ENCODE data around the gene INO80D.

Gene INO80D

DNA sequence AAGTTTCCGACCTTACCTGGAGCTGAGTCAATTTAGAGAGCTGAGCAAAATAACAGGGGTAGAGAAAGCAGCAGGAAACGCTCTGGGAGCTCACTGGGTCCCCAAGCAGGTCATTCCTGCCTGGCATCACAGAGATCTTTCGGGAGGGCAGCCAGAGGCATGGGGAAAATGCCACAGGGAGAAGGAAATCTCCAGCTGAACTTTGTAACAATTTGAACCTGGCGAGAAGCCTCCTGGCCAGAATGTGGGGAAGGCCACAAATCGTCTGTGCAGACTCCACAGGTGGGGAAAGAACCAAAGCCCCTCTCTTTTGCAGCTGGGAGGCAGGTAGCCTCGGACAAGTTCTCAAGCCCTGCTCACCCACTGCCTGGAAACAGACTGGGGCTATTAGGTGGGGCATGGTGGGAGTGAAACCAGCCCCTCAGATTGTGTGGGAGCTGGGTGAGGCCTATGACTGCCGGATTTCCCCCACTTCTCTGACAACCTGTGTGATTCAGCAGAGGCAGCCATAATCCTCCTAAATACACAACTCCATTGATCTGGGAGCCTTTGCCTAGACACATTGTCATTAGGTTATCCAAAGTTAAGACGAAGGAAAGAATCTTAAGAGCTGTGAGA lies 53.9 kb downstream of the INO80D start:
- ChIA-PET POLR2A (no interaction called here), CTCF (interaction anchor here (1.3 kb wide), 1 partner anchor 10 kb away, joined by 4 read pairs; no protein-coding TSS in a partner anchor)
- H3K27ac ChIP-seq (ENCODE audit: extremely low read depth, low read depth, low read length): no peak overlapping the region
- H3K9me3 ChIP-seq (ENCODE audit: control insufficient read depth, insufficient read depth, low read depth, low read length): no peaks in the 10 kb centered on the region
- peaks cover 0 to 9% of the 10 kb centered on the region in 2 experiments; a peak in 2 of 3 replicates for H3K36me3 ChIP-seq (ENCODE audit: control insufficient read depth in 2 of 2, insufficient read depth in 1 of 2, low read length in 2 of 2)
- no peak overlapping the region for H3K4me3 ChIP-seq (ENCODE audit: low read depth, low read length)
- peaks cover 3% of the 10 kb centered on the region; the same call in 1 of the 2 replicates for H3K4me1 ChIP-seq (ENCODE audit: control insufficient read depth, insufficient read depth, low read length)
- TF ChIP-seq ZBTB48 (tag by site-specific recombination; IDR thresholded peaks at IDR 0.05) (no peak), ZNF792 (tag by site-specific recombination; IDR thresholded peaks at IDR 0.05) (no peak), BCL11A (tag by site-specific recombination; IDR thresholded peaks at IDR 0.05; ENCODE audit: low read depth) (no peak)
- TF ChIP-seq, protein P1, sequence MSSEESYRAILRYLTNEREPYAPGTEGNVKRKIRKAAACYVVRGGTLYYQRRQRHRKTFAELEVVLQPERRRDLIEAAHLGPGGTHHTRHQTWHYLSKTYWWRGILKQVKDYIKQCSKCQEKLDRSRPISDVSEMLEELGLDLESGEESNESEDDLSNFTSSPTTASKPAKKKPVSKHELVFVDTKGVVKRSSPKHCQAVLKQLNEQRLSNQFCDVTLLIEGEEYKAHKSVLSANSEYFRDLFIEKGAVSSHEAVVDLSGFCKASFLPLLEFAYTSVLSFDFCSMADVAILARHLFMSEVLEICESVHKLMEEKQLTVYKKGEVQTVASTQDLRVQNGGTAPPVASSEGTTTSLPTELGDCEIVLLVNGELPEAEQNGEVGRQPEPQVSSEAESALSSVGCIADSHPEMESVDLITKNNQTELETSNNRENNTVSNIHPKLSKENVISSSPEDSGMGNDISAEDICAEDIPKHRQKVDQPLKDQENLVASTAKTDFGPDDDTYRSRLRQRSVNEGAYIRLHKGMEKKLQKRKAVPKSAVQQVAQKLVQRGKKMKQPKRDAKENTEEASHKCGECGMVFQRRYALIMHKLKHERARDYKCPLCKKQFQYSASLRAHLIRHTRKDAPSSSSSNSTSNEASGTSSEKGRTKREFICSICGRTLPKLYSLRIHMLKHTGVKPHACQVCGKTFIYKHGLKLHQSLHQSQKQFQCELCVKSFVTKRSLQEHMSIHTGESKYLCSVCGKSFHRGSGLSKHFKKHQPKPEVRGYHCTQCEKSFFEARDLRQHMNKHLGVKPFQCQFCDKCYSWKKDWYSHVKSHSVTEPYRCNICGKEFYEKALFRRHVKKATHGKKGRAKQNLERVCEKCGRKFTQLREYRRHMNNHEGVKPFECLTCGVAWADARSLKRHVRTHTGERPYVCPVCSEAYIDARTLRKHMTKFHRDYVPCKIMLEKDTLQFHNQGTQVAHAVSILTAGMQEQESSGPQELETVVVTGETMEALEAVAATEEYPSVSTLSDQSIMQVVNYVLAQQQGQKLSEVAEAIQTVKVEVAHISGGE (tag by site-specific recombination; conservative IDR thresholded peaks at IDR 0.05; ENCODE audit: low read depth): no peak

DNA sequence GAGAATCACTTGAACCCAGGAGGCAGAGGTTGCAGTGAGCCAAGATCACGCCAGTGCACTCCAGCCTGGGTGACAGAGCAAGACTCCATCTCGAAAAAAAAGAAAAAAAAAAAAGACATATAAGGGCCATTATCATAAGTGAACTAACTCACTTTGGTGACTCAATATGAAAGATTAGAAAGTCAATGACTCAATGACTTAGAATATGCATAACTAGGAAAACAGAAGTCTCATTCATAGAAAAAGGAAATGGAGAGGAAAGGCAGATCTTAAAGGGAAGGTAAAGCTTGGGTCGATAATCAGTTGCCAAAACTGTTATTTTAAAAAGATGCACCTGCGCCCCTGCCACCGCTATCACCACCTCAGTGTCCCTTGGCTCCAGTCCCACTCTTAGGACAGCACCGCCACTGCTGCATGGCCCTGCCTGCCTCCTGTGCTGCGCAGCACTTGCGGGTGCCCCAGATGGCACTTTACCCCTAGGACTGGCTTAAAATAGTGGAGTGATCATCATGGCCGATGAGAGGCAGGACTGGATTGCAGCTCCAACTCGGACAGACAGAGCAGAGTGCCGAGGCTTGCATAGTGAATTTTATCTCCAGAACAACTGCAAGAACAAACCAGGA lies 54.7 kb downstream of the INO80D start:
- CTCF ChIA-PET: interaction anchor here (1.3 kb wide), 1 partner anchor 9 kb away, joined by 4 read pairs; no protein-coding TSS in a partner anchor
- TF ChIP-seq, protein P2, sequence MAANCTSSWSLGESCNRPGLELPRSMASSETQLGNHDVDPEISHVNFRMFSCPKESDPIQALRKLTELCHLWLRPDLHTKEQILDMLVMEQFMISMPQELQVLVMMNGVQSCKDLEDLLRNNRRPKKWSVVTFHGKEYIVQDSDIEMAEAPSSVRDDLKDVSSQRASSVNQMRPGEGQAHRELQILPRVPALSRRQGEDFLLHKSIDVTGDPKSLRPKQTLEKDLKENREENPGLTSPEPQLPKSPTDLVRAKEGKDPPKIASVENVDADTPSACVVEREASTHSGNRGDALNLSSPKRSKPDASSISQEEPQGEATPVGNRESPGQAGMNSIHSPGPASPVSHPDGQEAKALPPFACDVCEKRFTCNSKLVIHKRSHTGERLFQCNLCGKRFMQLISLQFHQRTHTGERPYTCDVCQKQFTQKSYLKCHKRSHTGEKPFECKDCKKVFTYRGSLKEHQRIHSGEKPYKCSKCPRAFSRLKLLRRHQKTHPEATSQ (tag by site-specific recombination; IDR thresholded peaks at IDR 0.05): no peak
- TF ChIP-seq, protein P3, sequence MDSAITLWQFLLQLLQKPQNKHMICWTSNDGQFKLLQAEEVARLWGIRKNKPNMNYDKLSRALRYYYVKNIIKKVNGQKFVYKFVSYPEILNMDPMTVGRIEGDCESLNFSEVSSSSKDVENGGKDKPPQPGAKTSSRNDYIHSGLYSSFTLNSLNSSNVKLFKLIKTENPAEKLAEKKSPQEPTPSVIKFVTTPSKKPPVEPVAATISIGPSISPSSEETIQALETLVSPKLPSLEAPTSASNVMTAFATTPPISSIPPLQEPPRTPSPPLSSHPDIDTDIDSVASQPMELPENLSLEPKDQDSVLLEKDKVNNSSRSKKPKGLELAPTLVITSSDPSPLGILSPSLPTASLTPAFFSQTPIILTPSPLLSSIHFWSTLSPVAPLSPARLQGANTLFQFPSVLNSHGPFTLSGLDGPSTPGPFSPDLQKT (IDR thresholded peaks at IDR 0.05; ENCODE audit: borderline replicate concordance, low read depth, low read length): no peak
- TF ChIP-seq ZNF629 (tag by site-specific recombination; IDR thresholded peaks at IDR 0.05): no peak
- TF ChIP-seq OVOL3 (tag by site-specific recombination; IDR thresholded peaks at IDR 0.05): no peak
- TF ChIP-seq ZNF274 (IDR thresholded peaks at IDR 0.05; ENCODE audit: low read length): no peak
- TF ChIP-seq ZNF274 (tag by site-specific recombination; IDR thresholded peaks at IDR 0.05; ENCODE audit: borderline replicate concordance): no peak
- TF ChIP-seq, protein P4, sequence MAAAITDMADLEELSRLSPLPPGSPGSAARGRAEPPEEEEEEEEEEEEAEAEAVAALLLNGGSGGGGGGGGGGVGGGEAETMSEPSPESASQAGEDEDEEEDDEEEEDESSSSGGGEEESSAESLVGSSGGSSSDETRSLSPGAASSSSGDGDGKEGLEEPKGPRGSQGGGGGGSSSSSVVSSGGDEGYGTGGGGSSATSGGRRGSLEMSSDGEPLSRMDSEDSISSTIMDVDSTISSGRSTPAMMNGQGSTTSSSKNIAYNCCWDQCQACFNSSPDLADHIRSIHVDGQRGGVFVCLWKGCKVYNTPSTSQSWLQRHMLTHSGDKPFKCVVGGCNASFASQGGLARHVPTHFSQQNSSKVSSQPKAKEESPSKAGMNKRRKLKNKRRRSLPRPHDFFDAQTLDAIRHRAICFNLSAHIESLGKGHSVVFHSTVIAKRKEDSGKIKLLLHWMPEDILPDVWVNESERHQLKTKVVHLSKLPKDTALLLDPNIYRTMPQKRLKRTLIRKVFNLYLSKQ (tag by site-specific recombination; IDR thresholded peaks at IDR 0.05; ENCODE audit: borderline replicate concordance): no peak
- no peak for TF ChIP-seq ZFP41 (tag by site-specific recombination; IDR thresholded peaks at IDR 0.05; ENCODE audit: borderline replicate concordance)
- TF ChIP-seq ZNF354C (tag by site-specific recombination; IDR thresholded peaks at IDR 0.05; ENCODE audit: borderline replicate concordance, low read depth): no peak
- TF ChIP-seq ZNF610 (tag by site-specific recombination; IDR thresholded peaks at IDR 0.05; ENCODE audit: borderline replicate concordance): no peak
- TF ChIP-seq YY2 (tag by site-specific recombination; IDR thresholded peaks at IDR 0.05): no peak
- TF ChIP-seq, protein P5, sequence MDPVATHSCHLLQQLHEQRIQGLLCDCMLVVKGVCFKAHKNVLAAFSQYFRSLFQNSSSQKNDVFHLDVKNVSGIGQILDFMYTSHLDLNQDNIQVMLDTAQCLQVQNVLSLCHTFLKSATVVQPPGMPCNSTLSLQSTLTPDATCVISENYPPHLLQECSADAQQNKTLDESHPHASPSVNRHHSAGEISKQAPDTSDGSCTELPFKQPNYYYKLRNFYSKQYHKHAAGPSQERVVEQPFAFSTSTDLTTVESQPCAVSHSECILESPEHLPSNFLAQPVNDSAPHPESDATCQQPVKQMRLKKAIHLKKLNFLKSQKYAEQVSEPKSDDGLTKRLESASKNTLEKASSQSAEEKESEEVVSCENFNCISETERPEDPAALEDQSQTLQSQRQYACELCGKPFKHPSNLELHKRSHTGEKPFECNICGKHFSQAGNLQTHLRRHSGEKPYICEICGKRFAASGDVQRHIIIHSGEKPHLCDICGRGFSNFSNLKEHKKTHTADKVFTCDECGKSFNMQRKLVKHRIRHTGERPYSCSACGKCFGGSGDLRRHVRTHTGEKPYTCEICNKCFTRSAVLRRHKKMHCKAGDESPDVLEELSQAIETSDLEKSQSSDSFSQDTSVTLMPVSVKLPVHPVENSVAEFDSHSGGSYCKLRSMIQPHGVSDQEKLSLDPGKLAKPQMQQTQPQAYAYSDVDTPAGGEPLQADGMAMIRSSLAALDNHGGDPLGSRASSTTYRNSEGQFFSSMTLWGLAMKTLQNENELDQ (tag by site-specific recombination; IDR thresholded peaks at IDR 0.05; ENCODE audit: low read depth): no peak
- no peak for TF ChIP-seq ZNF335 (tag by site-specific recombination; conservative IDR thresholded peaks at IDR 0.05)
- no peak for TF ChIP-seq ZNF426 (tag by site-specific recombination; IDR thresholded peaks at IDR 0.05)
- no peak for TF ChIP-seq KLF1 (tag by site-specific recombination; IDR thresholded peaks at IDR 0.05)
- TF ChIP-seq ZBTB48 (tag by site-specific recombination; IDR thresholded peaks at IDR 0.05): no peak

More for the DNA sequence above, 54.7 kb downstream of the INO80D start:
- H3K27ac ChIP-seq (ENCODE audit: extremely low read depth, low read depth, low read length): no peak overlapping the region
- POLR2A ChIA-PET: no interaction called here
- H3K9me3 ChIP-seq (ENCODE audit: control insufficient read depth, insufficient read depth, low read depth, low read length): no peaks in the 10 kb centered on the region
- no peak overlapping the region for H3K4me3 ChIP-seq (ENCODE audit: low read depth, low read length)
- H3K36me3 ChIP-seq (ENCODE audit: control insufficient read depth in 2 of 2, insufficient read depth in 1 of 2, low read length in 2 of 2): peaks cover 0 to 9% of the 10 kb centered on the region in 2 experiments; a peak in 2 of 3 replicates
- H3K4me1 ChIP-seq (ENCODE audit: control insufficient read depth, insufficient read depth, low read length): peaks cover 3% of the 10 kb centered on the region; the same call in 1 of the 2 replicates

Measured in HEK293 (cell line).